ENCODE results near the gene AK9.

The AK9 gene

GRCh38 chr6:109506841-109507240, 184.2 kb downstream of the AK9 start:
- no peak for TF ChIP-seq CTCF (IDR thresholded peaks at IDR 0.05)

GRCh38 chr6:109506314-109506713, 184.7 kb downstream of the AK9 start:
- no peak for TF ChIP-seq CTCF (IDR thresholded peaks at IDR 0.05)

DNA sequence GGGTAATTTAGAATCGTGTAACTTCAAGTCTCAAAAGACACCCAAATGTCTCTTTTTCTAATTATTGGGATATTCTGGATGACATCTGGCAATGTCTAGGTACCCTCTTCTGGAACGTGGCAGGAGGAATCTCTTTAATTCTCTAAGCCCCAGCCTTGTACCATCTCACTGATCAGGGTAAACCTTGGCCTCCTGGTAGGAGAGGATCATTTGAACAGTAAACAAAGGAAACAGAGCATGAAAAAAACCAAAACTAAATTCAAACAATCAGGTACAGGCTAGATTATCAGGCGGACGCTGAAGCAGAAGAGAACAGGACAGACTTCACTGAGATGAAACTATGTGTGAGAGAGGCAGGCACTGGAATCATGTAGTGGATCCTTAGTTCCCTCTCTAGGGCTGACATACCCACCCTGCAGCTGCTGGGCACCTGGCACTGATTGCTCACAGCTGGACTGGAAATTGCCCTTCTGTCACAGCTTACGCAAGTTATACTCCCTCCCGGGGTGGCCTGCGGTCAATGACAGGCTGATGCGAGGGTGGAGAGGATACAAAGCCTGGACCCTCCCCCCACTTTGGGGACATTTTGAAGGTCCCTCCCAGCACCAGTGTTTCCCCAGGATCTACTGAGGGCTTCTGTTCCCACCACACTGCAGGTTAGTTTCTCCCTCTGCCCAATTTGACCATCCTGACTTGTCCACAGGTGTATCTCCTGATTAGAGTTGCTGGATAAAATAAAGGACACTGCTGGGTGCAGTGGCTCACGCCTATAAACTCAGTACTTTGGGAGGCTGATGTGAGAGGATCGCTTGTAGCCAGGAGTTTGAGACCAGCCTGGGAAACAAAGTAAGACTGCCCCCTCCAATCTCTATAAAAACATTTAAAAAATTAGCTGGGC, 187.4 kb downstream of the AK9 start:
- TF ChIP-seq CTCF (IDR thresholded peaks at IDR 0.05) = no peak

DNA sequence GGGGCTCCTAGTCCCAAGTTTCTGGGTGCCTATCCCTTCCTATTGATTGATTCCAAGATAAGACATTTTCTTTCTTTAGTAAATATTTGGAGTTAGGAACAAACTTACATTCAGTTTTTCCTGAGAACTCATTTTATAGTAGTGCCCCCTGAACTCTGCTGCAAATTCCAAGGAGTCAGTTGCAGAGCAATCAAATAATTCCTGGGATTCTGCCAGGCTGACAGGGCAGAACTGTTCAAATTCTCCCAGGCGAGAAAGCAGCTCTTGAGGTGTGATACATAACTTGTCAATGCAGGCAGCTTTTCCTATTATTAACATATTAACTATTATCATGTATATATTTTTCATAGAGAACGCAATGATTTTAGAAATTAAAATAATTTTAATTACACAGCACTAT, 192.1 kb downstream of the AK9 start:
- no peak for TF ChIP-seq CTCF (IDR thresholded peaks at IDR 0.05)

GRCh38 chr6:109498052-109498451, 192.9 kb downstream of the AK9 start:
- TF ChIP-seq CTCF (IDR thresholded peaks at IDR 0.05) = no peak

GRCh38 chr6:109496036-109496772, 194.8 kb downstream of the AK9 start:
- TF ChIP-seq CTCF (IDR thresholded peaks at IDR 0.05) = no peak

GRCh38 chr6:109493865-109494264, 197.1 kb downstream of the AK9 start:
- no peak for TF ChIP-seq CTCF (IDR thresholded peaks at IDR 0.05)
